ENCODE results near the gene EDN2.

DNA sequence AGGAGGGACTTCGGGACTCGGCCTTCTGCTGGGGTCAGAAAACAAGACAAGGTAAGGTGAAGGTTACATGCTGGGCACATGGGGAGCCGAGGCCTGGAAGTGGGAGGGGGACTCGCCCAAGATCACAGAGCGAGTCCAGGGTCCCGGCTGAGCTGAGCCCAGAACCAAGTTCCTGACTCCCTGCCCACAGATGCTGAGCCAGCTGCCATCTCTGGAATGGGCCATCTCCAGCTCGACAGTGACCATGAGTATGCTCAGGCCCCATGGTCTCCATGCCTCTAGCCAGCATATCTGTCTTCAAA lies 26.7 kb upstream of the EDN2 start:
- TF ChIP-seq, protein P1, sequence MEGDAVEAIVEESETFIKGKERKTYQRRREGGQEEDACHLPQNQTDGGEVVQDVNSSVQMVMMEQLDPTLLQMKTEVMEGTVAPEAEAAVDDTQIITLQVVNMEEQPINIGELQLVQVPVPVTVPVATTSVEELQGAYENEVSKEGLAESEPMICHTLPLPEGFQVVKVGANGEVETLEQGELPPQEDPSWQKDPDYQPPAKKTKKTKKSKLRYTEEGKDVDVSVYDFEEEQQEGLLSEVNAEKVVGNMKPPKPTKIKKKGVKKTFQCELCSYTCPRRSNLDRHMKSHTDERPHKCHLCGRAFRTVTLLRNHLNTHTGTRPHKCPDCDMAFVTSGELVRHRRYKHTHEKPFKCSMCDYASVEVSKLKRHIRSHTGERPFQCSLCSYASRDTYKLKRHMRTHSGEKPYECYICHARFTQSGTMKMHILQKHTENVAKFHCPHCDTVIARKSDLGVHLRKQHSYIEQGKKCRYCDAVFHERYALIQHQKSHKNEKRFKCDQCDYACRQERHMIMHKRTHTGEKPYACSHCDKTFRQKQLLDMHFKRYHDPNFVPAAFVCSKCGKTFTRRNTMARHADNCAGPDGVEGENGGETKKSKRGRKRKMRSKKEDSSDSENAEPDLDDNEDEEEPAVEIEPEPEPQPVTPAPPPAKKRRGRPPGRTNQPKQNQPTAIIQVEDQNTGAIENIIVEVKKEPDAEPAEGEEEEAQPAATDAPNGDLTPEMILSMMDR (conservative IDR thresholded peaks at IDR 0.05 in 1 of 2, IDR thresholded peaks at IDR 0.05 in 1 of 2; ENCODE audit: extremely low read depth in 1 of 2, insufficient read depth in 1 of 2, low read depth in 1 of 2, low read length in 2 of 2): no peak
- TF ChIP-seq EZH2 (IDR thresholded peaks at IDR 0.05; ENCODE audit: borderline replicate concordance, low read length): no peak

All from mammary epithelial cell (primary cell).